Measurements from ENCODE around the gene ADH4.
A peak's percentile ranks its signal among the peaks of the same experiment; 100 is the strongest.

Gene ADH4

DNA sequence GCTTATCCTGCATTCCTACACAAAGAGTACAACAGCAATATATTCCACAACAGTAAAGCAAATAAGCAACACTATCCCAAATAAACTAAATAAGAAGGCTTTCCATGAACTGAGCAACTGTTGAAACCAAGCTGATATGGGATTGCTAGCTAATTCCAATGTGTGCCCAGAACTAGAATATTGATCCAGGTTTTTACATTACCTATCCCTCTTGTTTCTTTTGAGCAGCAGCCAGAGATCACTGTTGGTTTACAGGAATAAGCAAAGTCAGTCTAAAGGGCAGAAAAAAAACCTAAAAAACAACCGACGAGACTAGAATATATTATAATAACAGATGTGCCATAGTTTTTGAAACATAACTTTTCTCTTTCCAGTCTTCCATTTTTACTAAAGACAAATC is 22.4 kb upstream of the ADH4 start:
- H3K27ac ChIP-seq = no peak overlapping the region
- TF ChIP-seq, protein P1, sequence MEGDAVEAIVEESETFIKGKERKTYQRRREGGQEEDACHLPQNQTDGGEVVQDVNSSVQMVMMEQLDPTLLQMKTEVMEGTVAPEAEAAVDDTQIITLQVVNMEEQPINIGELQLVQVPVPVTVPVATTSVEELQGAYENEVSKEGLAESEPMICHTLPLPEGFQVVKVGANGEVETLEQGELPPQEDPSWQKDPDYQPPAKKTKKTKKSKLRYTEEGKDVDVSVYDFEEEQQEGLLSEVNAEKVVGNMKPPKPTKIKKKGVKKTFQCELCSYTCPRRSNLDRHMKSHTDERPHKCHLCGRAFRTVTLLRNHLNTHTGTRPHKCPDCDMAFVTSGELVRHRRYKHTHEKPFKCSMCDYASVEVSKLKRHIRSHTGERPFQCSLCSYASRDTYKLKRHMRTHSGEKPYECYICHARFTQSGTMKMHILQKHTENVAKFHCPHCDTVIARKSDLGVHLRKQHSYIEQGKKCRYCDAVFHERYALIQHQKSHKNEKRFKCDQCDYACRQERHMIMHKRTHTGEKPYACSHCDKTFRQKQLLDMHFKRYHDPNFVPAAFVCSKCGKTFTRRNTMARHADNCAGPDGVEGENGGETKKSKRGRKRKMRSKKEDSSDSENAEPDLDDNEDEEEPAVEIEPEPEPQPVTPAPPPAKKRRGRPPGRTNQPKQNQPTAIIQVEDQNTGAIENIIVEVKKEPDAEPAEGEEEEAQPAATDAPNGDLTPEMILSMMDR (conservative IDR thresholded peaks at IDR 0.05) = no peak

DNA sequence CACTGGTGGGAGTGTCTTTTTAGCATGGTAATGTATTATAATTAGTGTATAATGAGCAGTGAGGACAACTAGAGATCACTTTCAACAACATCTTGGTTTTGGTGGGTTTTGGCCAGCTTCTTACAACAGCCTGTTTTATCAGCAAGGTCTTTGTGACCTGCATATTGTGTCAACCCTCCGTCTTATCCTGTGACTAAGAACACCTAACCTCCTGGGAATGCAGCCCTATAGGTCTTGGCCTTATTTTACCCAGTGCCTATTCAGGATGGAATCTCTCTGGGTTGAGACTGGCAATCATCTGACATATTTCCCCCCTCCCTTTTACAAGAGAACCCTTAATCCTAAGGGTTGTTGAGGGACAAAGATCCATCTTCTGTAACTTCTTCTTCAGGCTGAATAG is 21.9 kb upstream of the ADH4 start:
- TF ChIP-seq, protein P1 (conservative IDR thresholded peaks at IDR 0.05) = no peak
- no peak overlapping the region for H3K27ac ChIP-seq

DNA sequence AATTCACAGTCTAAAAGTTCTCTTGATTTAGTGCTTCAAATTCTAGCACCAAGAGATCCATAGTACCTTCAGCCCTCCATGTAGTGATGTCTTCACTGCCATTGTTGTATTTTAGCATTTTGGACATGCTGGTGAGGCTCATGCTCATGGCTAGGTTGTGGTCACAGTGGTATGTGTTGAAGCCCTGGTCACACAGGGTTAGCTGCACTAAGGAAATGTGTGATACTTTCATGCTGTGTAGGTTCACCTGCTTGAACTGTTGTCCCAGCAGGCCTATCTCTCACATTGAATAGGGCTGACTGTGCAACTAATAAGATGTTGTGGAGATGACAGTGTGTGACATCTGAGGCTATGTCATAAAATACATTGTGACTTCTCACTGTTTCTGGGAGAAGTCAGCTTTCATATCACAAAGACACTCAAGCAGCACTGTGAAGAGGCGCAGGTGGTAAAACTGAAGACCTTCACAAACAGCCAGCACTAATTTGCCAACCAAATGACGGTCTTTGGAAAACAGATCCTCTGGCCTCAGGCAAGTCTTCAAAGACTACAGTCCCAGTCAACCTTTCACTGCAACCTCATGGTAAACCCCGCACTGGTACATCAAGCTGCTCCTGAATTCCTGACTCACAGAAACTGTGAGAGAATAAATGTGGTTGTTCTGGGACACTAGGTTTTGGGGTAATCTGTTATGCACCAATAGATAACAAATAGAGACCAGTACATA is 17.4 kb upstream of the ADH4 start:
- TF ChIP-seq, protein P1 (conservative IDR thresholded peaks at IDR 0.05) = no peak
- H3K27ac ChIP-seq = no peak overlapping the region

DNA sequence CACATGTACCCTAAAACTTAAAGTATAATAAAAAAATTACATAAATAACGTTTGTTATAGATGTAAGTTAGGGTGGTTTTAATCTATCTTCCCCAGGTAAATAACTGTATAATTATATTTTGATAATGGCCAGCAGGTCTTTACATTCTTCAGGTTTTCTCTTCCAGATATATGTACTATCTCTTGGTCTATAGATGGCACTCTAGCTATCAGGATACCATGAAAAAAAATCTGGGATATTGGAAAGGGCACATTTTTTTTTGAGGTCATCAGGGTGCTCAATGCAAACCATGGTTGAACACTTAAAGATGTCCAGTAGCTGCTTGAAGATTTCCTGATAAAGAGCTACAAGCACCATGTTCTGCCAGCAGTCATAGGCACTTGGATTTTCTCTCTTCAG is 15.6 kb upstream of the ADH4 start:
- no peak overlapping the region for H3K27ac ChIP-seq
- TF ChIP-seq, protein P1 (conservative IDR thresholded peaks at IDR 0.05) = peak; percentile 20; the same call in 1 of the 2 replicates

DNA sequence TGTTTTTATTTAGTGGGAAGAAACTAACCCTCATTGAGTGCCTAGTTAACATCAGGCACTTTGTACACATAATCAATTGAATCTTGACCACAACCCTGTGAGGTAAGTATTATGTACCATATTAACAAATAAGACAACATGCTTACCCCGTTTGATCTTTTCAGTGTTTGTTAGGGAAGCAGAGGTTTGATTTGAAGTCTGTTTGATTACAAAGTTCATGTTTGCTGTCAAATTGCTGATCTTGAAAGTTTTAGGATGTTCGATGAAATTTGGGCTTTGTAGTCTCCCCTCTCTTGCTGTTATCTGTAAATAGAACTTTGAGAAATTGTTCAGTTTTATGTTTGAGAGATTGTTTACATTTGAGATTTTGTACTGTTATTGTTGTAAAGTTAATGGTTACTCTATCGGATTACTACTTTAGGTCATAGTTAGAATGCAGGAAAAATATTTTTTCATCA is 13.4 kb upstream of the ADH4 start:
- TF ChIP-seq, protein P1 (conservative IDR thresholded peaks at IDR 0.05) = no peak
- no peak overlapping the region for H3K27ac ChIP-seq

DNA sequence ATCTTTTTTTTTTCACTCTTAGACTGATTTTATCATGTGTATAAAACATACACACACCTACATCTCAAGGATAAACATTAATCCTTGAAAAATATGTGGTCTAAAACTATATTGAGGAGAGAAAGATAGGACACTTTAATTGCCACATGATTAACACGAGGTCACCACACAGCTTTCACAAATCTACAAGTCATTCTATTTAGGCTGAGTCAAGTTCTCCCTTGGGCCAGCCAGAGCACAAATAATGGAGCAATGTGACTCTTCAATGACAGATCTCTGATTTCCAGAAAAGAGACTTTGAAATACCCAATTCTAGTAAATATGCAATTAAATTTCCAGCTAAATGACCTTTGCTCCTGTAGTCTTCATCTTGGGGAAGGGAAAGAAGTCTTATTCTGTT is 12.9 kb upstream of the ADH4 start:
- no peak overlapping the region for H3K27ac ChIP-seq
- TF ChIP-seq, protein P1 (conservative IDR thresholded peaks at IDR 0.05) = no peak

DNA sequence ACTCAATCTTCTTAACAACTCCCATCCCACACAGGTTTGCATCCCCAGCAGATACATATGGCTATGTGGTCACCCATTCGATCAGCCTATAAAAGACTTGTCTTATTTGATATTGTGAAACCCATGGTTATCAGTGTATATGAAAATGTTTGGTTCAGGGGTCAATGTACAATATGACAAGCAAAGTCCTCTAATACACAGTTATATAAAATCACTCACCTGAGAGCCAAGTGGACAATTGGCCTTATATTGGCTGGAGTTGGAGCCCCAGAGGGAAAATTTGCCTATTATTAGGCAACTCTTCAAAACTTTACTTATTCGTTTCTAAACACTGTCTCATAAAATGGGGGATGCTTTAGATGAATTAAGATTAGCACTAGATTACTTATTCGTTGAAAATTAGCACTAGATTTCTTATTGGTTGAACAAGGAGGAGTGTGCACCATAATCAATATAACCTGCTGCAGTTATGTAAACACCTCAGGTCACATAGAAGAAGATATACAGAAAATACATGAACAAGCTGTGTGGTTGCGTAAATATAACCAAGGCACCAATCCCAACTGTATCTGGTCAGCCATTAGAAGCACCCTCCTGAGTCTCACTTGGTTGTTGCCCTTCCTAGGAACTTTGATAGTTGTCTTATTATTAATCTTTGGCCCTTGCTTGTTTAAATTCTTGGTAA is 10.7 kb upstream of the ADH4 start:
- H3K27ac ChIP-seq = no peak overlapping the region
- TF ChIP-seq, protein P1 (conservative IDR thresholded peaks at IDR 0.05) = no peak
